WTC11 (cell line): ENCODE results near the gene UTP11. TPM values are rescaled to one million over a fixed set of nuclear protein-coding genes. Genes with fewer than 3 reads are reported as not detected.

Experiments
- ATAC-seq: fragments of 200-7000 bp; cut with Tn5 transposase; 2 replicates; pipeline ENCODE4 v1.10.0; 2021; ENCODE audit warnings: mild to moderate bottlenecking, moderate library complexity
- CTCF ChIA-PET: fragments of 300-600 bp; sonication (Branson Sonifier 250); formaldehyde crosslinking; loops from one replicate; lab custom pipeline; 2021; ENCODE audit warnings: antibody characterized with exemption; lab: Charles Lee
- POLR2A ChIA-PET: fragments of 350-600 bp; sonication (Branson Sonifier 250); formaldehyde crosslinking; loops from one replicate; lab custom pipeline; 2021; ENCODE audit warnings: antibody characterized with exemption; lab: Charles Lee
- DNase-seq: peaks from one replicate; pipeline ENCODE4 v3.0.0; 2021; ENCODE audit warnings: low spot score
- H3K27ac Mint-ChIP-seq: 2 replicates; pipeline ENCODE4 v1.8.0; 2021; ENCODE audit warnings: mixed read lengths
- H3K27me3 Mint-ChIP-seq: 2 replicates; pipeline ENCODE4 v1.8.0; 2021; ENCODE audit warnings: low read depth, mild to moderate bottlenecking, moderate library complexity, mixed read lengths
- H3K36me3 Mint-ChIP-seq: 2 replicates; pipeline ENCODE4 v1.8.0; 2021; ENCODE audit warnings: mixed read lengths
- H3K4me1 Mint-ChIP-seq: 2 replicates; pipeline ENCODE4 v1.8.0; 2022; ENCODE audit warnings: mixed read lengths
- H3K4me3 Mint-ChIP-seq: 2 replicates; pipeline ENCODE4 v1.8.0; 2021; ENCODE audit warnings: mild to moderate bottlenecking, moderate library complexity, mixed read lengths
- H3K9me3 Mint-ChIP-seq: 2 replicates; pipeline ENCODE4 v1.8.0; 2021; ENCODE audit warnings: mixed read lengths
- ARID4B ChIP-seq: sonication (generic); formaldehyde crosslinking; IDR thresholded peaks from 2 replicates; pipeline ENCODE4 v1.8.0; 2023; ENCODE audit warnings: missing genetic modification reagents, mild to moderate bottlenecking, borderline replicate concordance
- ATF6 ChIP-seq: sonication (generic); formaldehyde crosslinking; IDR thresholded peaks from 2 replicates; pipeline ENCODE4 v1.8.1; 2023; ENCODE audit warnings: mild to moderate bottlenecking, missing genetic modification reagents
- CREB1 ChIP-seq: sonication (generic); formaldehyde crosslinking; IDR thresholded peaks from 2 replicates; pipeline ENCODE4 v1.8.0; 2023; ENCODE audit warnings: mild to moderate bottlenecking, missing genetic modification reagents
- E2F5 ChIP-seq: sonication (generic); formaldehyde crosslinking; IDR thresholded peaks from 2 replicates; pipeline ENCODE4 v1.8.1; 2022; ENCODE audit warnings: mild to moderate bottlenecking, moderate library complexity, missing genetic modification reagents
- ESRRA ChIP-seq: sonication (generic); formaldehyde crosslinking; IDR thresholded peaks from 2 replicates; pipeline ENCODE4 v1.8.1; 2022; ENCODE audit warnings: mild to moderate bottlenecking, missing genetic modification reagents, borderline replicate concordance
- ETV6 ChIP-seq: sonication (generic); formaldehyde crosslinking; IDR thresholded peaks from 2 replicates; pipeline ENCODE4 v1.8.1; 2022; ENCODE audit warnings: mild to moderate bottlenecking, missing genetic modification reagents
- FOXP4 ChIP-seq: sonication (generic); formaldehyde crosslinking; IDR thresholded peaks from 2 replicates; pipeline ENCODE4 v1.8.0; 2022; ENCODE audit warnings: mild to moderate bottlenecking, missing genetic modification reagents
- IRF1 ChIP-seq: sonication (generic); formaldehyde crosslinking; IDR thresholded peaks from 2 replicates; pipeline ENCODE4 v1.8.0; 2023; ENCODE audit warnings: missing genetic modification reagents
- KAT7 ChIP-seq: sonication (generic); formaldehyde crosslinking; IDR thresholded peaks from 2 replicates; pipeline ENCODE4 v1.8.1; 2023; ENCODE audit warnings: missing genetic modification reagents, mild to moderate bottlenecking, borderline replicate concordance
- MYBL2 ChIP-seq: sonication (generic); formaldehyde crosslinking; IDR thresholded peaks from 2 replicates; pipeline ENCODE4 v1.8.1; 2023; ENCODE audit warnings: mild to moderate bottlenecking, moderate library complexity, missing genetic modification reagents
- NFE2L1 ChIP-seq: sonication (generic); formaldehyde crosslinking; IDR thresholded peaks from 2 replicates; pipeline ENCODE4 v1.8.1; 2023; ENCODE audit warnings: missing genetic modification reagents
- NFYB ChIP-seq: sonication (generic); formaldehyde crosslinking; conservative IDR thresholded peaks from 2 replicates; pipeline ENCODE4 v1.8.0; 2022; ENCODE audit warnings: low read depth, missing genetic modification reagents
- RELA ChIP-seq: sonication (generic); formaldehyde crosslinking; IDR thresholded peaks from 2 replicates; pipeline ENCODE4 v1.8.1; 2022; ENCODE audit warnings: missing genetic modification reagents, mild to moderate bottlenecking, borderline replicate concordance
- RORB ChIP-seq: fragments of 250-450 bp; sonication (Bioruptor Pico); IDR thresholded peaks from 2 replicates; pipeline ENCODE4 v1.9.0; 2021; ENCODE audit warnings: mild to moderate bottlenecking
- SP1 ChIP-seq: sonication (generic); formaldehyde crosslinking; conservative IDR thresholded peaks from 2 replicates; pipeline ENCODE4 v1.8.1; 2022; ENCODE audit warnings: missing genetic modification reagents
- TP53 ChIP-seq: sonication (generic); formaldehyde crosslinking; IDR thresholded peaks from 2 replicates; pipeline ENCODE4 v1.8.1; 2023; ENCODE audit warnings: mild to moderate bottlenecking, missing genetic modification reagents
- USF1 ChIP-seq: sonication (generic); formaldehyde crosslinking; IDR thresholded peaks from 2 replicates; pipeline ENCODE4 v1.8.0; 2022; ENCODE audit warnings: mild to moderate bottlenecking, missing genetic modification reagents
- ZBTB21 ChIP-seq: sonication (generic); formaldehyde crosslinking; IDR thresholded peaks from 2 replicates; pipeline ENCODE4 v1.8.1; 2023; ENCODE audit warnings: mild to moderate bottlenecking, missing genetic modification reagents, borderline replicate concordance
- ZBTB43 ChIP-seq: sonication (generic); formaldehyde crosslinking; IDR thresholded peaks from 2 replicates; pipeline ENCODE4 v1.8.1; 2023; ENCODE audit warnings: mild to moderate bottlenecking, missing genetic modification reagents
- ZNF423 ChIP-seq: fragments of 250-450 bp; sonication (Bioruptor Pico); IDR thresholded peaks from 2 replicates; pipeline ENCODE4 v2.1.2; 2022; ENCODE audit warnings: mild to moderate bottlenecking, moderate library complexity
- ZSCAN18 ChIP-seq: fragments of 250-450 bp; sonication (Bioruptor Pico); IDR thresholded peaks from 2 replicates; pipeline ENCODE4 v2.1.2; 2022; ENCODE audit warnings: mild to moderate bottlenecking, moderate library complexity
- total RNA-seq: library from RNA; stranded (reverse); gene quantifications from 3 replicates; pipeline ENCODE4 v1.2.3, GENCODE V29; 2021
- TF ChIP-seq, protein P1 (sequence below): fragments of 250-450 bp; sonication (Bioruptor Pico); IDR thresholded peaks from 2 replicates; pipeline ENCODE4 v1.9.0; 2021; ENCODE audit warnings: mild to moderate bottlenecking

The UTP11 gene
- total RNA-seq, 1 experiment from 2014 or later = 42.2 TPM

- Mint-ChIP-seq H3K27ac (no peak overlapping the region), H3K27me3 (peaks cover 52% of the 10 kb centered on the region), H3K36me3 (peaks cover 8% of the 10 kb centered on the region), H3K4me3 (peak overlapping the region; percentile 78), H3K9me3 (no peaks in the 10 kb centered on the region), H3K4me1 (peaks cover 48% of the 10 kb centered on the region)
- ATAC-seq = peak; percentile 61
- peak; percentile 82 for DNase-seq
- CTCF ChIA-PET = interaction anchor here (0.6 to 4.3 kb wide), 16 partner anchors 13 to 475 kb away, joined by 3 to 90 read pairs (median 4); no protein-coding TSS in a partner anchor
- POLR2A ChIA-PET = interaction anchor here (0.6 to 1.4 kb wide), 4 partner anchors 9 to 443 kb away, joined by 3 to 5 read pairs (median 3); no protein-coding TSS in a partner anchor
- no peak for TF ChIP-seq ZSCAN18
- peak; percentile 41; the same call in 1 of the 2 replicates for TF ChIP-seq MYBL2 (CRISPR knock-in tag)
- peak; percentile 49; the same call in 1 of the 2 replicates for TF ChIP-seq E2F5 (CRISPR knock-in tag)
- TF ChIP-seq KAT7 (CRISPR knock-in tag) = peak; percentile 87
- peak; percentile 27; the same call in 1 of the 2 replicates for TF ChIP-seq ARID4B (CRISPR knock-in tag)
- TF ChIP-seq NFE2L1 (CRISPR knock-in tag) = no peak
- TF ChIP-seq NFYB (CRISPR knock-in tag) = peak; percentile 90
- TF ChIP-seq ESRRA = 0 out of 2 replicates have a peak, but pooled peaks have one; percentile 33
- TF ChIP-seq ZBTB43 = peak; percentile 51; the same call in 1 of the 2 replicates
- no peak for TF ChIP-seq ATF6 (CRISPR knock-in tag)
- no peak; the same call in 1 of the 2 replicates for TF ChIP-seq IRF1 (CRISPR knock-in tag)
- TF ChIP-seq CREB1 (CRISPR knock-in tag) = no peak
- peak; percentile 92 for TF ChIP-seq ZNF423 (CRISPR knock-in tag)
- TF ChIP-seq SP1 (CRISPR knock-in tag) = peak; percentile 75
- TF ChIP-seq USF1 = peak; percentile 63; the same call in 1 of the 2 replicates
- TF ChIP-seq FOXP4 = no peak; the same call in 1 of the 2 replicates
- TF ChIP-seq ETV6 (CRISPR knock-in tag) = 0 out of 2 replicates have a peak, but pooled peaks have one; percentile 13
- TF ChIP-seq ZBTB21 (CRISPR knock-in tag) = 0 out of 2 replicates have a peak, but pooled peaks have one; percentile 36
- 0 out of 2 replicates have a peak, but pooled peaks have one; percentile 66 for TF ChIP-seq TP53 (CRISPR knock-in tag)
- no peak for TF ChIP-seq RORB (CRISPR knock-in tag)
- TF ChIP-seq, protein P1, sequence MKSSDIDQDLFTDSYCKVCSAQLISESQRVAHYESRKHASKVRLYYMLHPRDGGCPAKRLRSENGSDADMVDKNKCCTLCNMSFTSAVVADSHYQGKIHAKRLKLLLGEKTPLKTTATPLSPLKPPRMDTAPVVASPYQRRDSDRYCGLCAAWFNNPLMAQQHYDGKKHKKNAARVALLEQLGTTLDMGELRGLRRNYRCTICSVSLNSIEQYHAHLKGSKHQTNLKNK = no peak
- peak; percentile 59; the same call in 1 of the 2 replicates for TF ChIP-seq RELA (CRISPR knock-in tag)
Observed at GRCh38 chr1:38046884-38047602, 34.5 kb downstream of the UTP11 start.
